GM21619 (cell line): ENCODE measurements around the gene ECE2.
A peak's percentile ranks its signal among the peaks of the same experiment; 100 is the strongest.
"Not testable (repeated sequence)": the region's sequence is repeated elsewhere in the genome, so short reads cannot be mapped to it uniquely, and the experiment has no call there.

Source experiments
- ATAC-seq: cut with Tn5 transposase; IDR thresholded peaks from one replicate; pipeline ENCODE4 v1.9.1; 2021; ENCODE audit not compliant: unreplicated experiment

ECE2 gene

GRCh38 chr3:184262764-184263179, 13.1 kb upstream of the ECE2 start:
- no peak for ATAC-seq

GRCh38 chr3:184267249-184267648, 8.6 kb upstream of the ECE2 start:
- ATAC-seq, result not testable (repeated sequence)

- no peak for ATAC-seq
Observed at GRCh38 chr3:184272269-184272668, 3.6 kb upstream of the ECE2 start.

GRCh38 chr3:184275381-184275701, 481 bp upstream of the ECE2 start:
- no peak for ATAC-seq

GRCh38 chr3:184277366-184277765, 1.5 kb downstream of the ECE2 start:
- no peak for ATAC-seq

GRCh38 chr3:184282941-184283340, 7.1 kb downstream of the ECE2 start:
- ATAC-seq, result no peak

- ATAC-seq, result no peak
Observed at GRCh38 chr3:184283681-184284080, 7.9 kb downstream of the ECE2 start.

GRCh38 chr3:184284696-184285095, 8.9 kb downstream of the ECE2 start:
- no peak for ATAC-seq

GRCh38 chr3:184289426-184289938, 13.7 kb downstream of the ECE2 start:
- no peak for ATAC-seq

- no peak for ATAC-seq
Observed at GRCh38 chr3:184290331-184290730, 14.5 kb downstream of the ECE2 start.

- ATAC-seq, result no peak
Observed at GRCh38 chr3:184291044-184291737, 15.4 kb downstream of the ECE2 start.

- ATAC-seq, result no peak
Observed at GRCh38 chr3:184291738-184292445, 16.1 kb downstream of the ECE2 start.

GRCh38 chr3:184295771-184296170, 19.9 kb downstream of the ECE2 start:
- no peak for ATAC-seq

- ATAC-seq, result no peak
Observed at GRCh38 chr3:184296616-184297015, 20.8 kb downstream of the ECE2 start.

GRCh38 chr3:184298759-184299487, 23.1 kb downstream of the ECE2 start, which contains the start of gene PSMD2:
Gene PSMD2, plus strand, starts transcription at chr3:184299241. Its CDS starts 26 bp downstream, at chr3:184299267.
- ATAC-seq, result peak; percentile 95

- ATAC-seq, result peak; percentile 3
Observed at GRCh38 chr3:184299488-184300377, 23.9 kb downstream of the ECE2 start.

- ATAC-seq, result no peak
Observed at GRCh38 chr3:184300378-184300720, 24.5 kb downstream of the ECE2 start.

- no peak for ATAC-seq
Observed at GRCh38 chr3:184305577-184305976, 29.8 kb downstream of the ECE2 start.

- ATAC-seq, result no peak
Observed at GRCh38 chr3:184306341-184306972, 30.6 kb downstream of the ECE2 start.

GRCh38 chr3:184307915-184308314, 32.1 kb downstream of the ECE2 start:
- no peak for ATAC-seq
